ENCODE results near the gene GRAMD1B. TPM values are rescaled to one million over a fixed set of nuclear protein-coding genes. Genes with fewer than 3 reads are reported as not detected.

GRAMD1B gene
- total RNA-seq, 6 experiments from 2014 or later, result 1.0 to 2.0 (median 1.5) TPM

DNA sequence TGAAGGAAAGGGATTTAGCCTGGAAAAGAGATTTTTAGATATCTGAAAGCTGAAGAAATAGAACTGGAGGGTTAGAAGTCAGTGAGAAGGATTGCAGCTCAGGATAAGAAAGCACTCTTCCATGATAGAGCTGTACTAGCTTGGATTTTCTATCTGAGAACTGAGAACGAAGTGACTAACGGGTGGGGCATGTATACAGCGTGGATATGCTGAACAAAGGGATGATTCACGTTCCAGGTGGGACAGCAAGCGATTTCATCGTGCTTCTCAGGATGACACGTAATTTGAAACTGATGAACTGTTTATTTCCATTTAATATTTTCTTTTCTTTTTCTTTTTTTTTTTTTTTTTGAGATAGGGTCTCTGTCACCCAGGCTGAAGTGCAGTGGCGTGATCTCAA is 53.0 kb downstream of the GRAMD1B start:
- ATAC-seq, result no peak
- intact Hi-C loops (cut with DNase I), result loop anchor here in 1 of 2 donors (10.0 kb wide), 1 partner anchor 178 kb away; no protein-coding TSS in a partner anchor

DNA sequence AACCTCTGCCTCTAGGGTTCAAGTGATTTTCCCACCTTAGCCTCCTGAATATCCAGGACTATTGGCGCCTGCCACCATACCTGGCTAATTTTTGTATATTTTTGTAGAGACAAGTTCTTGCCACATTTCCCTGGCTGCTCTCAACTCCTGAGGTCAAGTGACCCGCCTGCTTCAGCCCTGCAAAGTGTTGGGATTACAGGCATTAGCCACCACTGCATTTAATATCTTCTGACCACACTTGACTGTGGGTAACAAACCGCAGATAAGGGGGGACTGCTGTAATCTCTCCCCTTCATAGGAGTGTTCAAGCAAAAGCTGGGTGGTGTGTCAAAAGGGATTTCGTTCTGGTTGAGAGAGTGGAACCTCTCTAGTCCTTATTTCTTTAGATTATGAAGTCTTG is 53.4 kb downstream of the GRAMD1B start:
- Histone ChIP-seq H3K9me3 (no peaks in the 10 kb centered on the region), H3K4me3 (no peak overlapping the region), H3K4me1 (no peaks in the 10 kb centered on the region), H3K27ac (no peak overlapping the region), H3K27me3 (no peaks in the 10 kb centered on the region), H3K36me3 (no peaks in the 10 kb centered on the region)
- 36% methylated on average over 4 of the region's 4 CpGs for WGBS (ENCODE audit: insufficient coverage, low coverage, low lambda C conversion rate, missing lambda C conversion rate)
- intact Hi-C loops (cut with DNase I), result loop anchor here in 1 of 2 donors (10.0 kb wide), 1 partner anchor 179 kb away; no protein-coding TSS in a partner anchor
- TF ChIP-seq POLR2A (IDR thresholded peaks at IDR 0.05), result no peak
- TF ChIP-seq, protein P1, sequence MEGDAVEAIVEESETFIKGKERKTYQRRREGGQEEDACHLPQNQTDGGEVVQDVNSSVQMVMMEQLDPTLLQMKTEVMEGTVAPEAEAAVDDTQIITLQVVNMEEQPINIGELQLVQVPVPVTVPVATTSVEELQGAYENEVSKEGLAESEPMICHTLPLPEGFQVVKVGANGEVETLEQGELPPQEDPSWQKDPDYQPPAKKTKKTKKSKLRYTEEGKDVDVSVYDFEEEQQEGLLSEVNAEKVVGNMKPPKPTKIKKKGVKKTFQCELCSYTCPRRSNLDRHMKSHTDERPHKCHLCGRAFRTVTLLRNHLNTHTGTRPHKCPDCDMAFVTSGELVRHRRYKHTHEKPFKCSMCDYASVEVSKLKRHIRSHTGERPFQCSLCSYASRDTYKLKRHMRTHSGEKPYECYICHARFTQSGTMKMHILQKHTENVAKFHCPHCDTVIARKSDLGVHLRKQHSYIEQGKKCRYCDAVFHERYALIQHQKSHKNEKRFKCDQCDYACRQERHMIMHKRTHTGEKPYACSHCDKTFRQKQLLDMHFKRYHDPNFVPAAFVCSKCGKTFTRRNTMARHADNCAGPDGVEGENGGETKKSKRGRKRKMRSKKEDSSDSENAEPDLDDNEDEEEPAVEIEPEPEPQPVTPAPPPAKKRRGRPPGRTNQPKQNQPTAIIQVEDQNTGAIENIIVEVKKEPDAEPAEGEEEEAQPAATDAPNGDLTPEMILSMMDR (IDR thresholded peaks at IDR 0.05), result no peak
- DNase-seq, result no peak
- no peak for ATAC-seq

More for the DNA sequence above, 53.0 kb downstream of the GRAMD1B start:
- no peak for DNase-seq
- WGBS (ENCODE audit: insufficient coverage, low coverage, low lambda C conversion rate, missing lambda C conversion rate), result 49% methylated on average over 8 of the region's 8 CpGs
- Histone ChIP-seq H3K4me1 (no peaks in the 10 kb centered on the region), H3K27me3 (no peaks in the 10 kb centered on the region), H3K27ac (no peak overlapping the region), H3K4me3 (no peak overlapping the region), H3K9me3 (no peaks in the 10 kb centered on the region), H3K36me3 (no peaks in the 10 kb centered on the region)
- TF ChIP-seq, protein P1 (IDR thresholded peaks at IDR 0.05), result no peak
- TF ChIP-seq POLR2A (IDR thresholded peaks at IDR 0.05), result no peak

DNA sequence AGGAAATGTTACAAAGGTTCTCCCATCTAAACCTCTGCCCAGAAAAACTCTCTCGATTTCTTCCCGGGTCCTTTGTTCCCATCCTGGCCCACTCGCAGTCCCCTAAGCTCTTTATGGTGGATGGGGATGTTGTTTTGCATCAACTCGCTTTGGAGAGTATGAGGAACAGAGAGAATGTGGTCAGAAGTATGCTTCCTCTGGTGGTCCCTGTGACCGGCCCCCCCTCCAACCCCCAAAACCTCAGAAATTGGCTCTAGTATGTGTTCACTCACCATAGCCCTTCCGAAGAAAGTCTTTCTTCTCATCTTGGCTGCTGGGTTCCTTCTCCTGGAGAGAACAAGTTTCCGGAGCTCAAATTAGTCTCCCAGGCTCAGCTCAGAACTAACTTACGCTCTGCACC is 54.4 kb downstream of the GRAMD1B start:
- no peaks in the 10 kb centered on the region for H3K36me3 ChIP-seq
- TF ChIP-seq, protein P1 (IDR thresholded peaks at IDR 0.05), result no peak
- TF ChIP-seq POLR2A (IDR thresholded peaks at IDR 0.05), result no peak
- intact Hi-C loops (cut with DNase I), result loop anchor here in 1 of 2 donors (10.0 kb wide), 1 partner anchor 180 kb away; no protein-coding TSS in a partner anchor
- no peak overlapping the region for H3K4me3 ChIP-seq
- ATAC-seq (no peak), DNase-seq (no peak)
- no peaks in the 10 kb centered on the region for H3K27me3 ChIP-seq
- no peaks in the 10 kb centered on the region for H3K9me3 ChIP-seq
- no peaks in the 10 kb centered on the region for H3K4me1 ChIP-seq
- WGBS (ENCODE audit: insufficient coverage, low coverage, low lambda C conversion rate, missing lambda C conversion rate), result 33% methylated on average over 7 of the region's 8 CpGs
- no peak overlapping the region for H3K27ac ChIP-seq

DNA sequence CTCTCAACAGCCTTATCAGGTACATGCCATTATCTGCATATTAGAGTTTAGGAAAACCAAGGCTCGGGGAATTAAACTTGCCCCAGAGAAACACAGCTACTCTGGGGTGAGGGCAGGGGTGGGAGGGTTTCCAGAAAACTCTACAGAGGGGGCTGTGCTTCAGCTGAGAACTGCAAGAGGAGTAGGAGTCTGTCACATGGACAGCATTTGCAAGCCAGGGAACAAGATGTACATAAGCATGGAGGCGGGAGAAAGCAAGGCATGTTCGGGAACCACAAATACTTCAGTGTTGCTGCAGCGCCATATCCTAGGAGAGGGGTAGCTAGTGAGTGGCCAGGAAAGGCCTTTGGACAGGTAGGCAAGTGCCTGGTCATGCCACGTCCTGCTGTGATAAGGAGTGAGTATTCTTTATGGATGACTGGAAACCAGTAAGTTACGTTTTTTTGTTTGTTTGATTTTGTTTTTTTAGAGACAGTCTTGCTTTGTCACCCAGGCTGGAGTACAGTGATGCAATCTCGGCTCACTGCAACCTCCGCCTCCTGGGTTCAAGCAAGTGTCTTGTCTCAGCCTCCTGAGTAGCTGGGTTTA is 57.2 kb downstream of the GRAMD1B start:
- ATAC-seq (no peak), DNase-seq (no peak)
- Histone ChIP-seq H3K27ac (no peak overlapping the region), H3K36me3 (no peaks in the 10 kb centered on the region), H3K4me1 (no peaks in the 10 kb centered on the region), H3K27me3 (no peaks in the 10 kb centered on the region), H3K9me3 (no peaks in the 10 kb centered on the region), H3K4me3 (no peak overlapping the region)
- TF ChIP-seq, protein P1 (IDR thresholded peaks at IDR 0.05), result no peak
- TF ChIP-seq POLR2A (IDR thresholded peaks at IDR 0.05), result no peak
- intact Hi-C loops (cut with DNase I), result loop anchor here in 1 of 2 donors (10.0 kb wide), 1 partner anchor 182 kb away; no protein-coding TSS in a partner anchor
- WGBS (ENCODE audit: insufficient coverage, low coverage, low lambda C conversion rate, missing lambda C conversion rate), result 59% methylated on average over 8 of the region's 8 CpGs
